ENCODE measurements around the gene FNDC3B.

The FNDC3B gene

DNA sequence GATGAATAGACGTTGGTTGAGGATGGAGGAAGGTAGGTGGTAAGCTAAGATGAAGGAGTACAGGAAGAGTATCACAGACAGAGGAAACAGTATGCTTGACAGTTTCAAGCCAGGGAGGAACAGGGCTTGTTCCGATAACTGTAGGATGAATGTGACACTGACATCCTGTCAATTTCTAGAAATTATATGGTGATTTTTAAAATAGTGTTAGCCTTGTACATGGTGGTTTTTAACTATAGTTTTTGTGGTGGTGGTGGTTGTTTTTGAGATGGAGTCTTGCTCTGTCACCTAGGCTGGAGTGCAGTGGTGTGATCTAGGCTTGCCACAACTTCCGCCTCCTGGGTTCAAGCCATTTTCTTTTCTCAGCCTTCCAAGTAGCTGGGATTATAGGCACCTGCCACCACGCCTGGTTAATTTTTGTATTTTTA, 92.8 kb downstream of the FNDC3B start:
- no peak overlapping the region for H3K4me3 ChIP-seq (ENCODE audit: low read depth, low read length)

DNA sequence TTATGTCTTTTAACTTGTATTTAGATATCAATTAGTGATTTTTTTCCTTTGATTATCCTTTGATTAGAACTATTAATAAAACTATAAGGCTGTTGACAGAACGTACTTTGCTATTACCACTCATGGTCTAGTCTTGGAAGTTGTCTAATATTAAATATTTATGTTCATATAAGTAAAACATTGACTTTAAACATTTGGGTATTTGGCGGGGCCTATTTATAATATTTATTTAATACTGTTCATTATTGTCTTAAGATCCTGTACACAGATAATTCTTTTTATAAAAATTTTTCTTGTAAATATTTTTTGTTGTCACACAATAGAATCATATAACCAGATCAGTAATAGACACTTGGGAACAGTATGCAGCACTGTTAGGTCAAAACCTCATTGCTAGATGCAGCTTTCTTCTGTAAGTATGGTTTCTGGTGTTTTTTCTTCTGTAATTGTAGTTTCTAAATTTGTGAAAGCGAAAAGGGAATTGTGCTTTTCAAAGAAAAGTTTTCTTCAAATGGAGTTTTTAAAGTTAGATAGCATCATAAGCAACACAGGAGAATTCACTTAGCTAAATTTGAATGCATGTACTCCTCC, 93.4 kb downstream of the FNDC3B start:
- H3K4me3 ChIP-seq (ENCODE audit: low read depth, low read length) = no peak overlapping the region

DNA sequence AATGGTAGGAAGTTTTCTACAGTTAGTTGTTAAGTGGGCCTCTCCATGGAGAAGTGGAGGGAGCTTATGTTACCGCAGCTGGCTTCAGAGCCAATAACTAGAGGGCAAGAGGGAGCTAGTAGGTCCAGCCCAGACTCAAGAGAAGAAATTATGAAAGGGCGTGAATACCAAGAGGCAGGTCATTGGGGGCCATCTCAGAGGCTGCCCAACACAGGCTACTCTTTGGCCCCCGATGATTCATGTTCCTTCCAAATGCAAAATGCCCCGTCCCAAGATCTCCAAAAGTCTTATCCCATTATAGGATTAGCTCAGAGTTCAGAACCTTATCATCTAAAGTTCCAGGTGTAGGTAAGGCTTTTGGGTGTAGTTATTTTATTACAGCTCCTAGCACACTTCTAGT, 94.5 kb downstream of the FNDC3B start:
- H3K4me3 ChIP-seq (ENCODE audit: low read depth, low read length) = no peak overlapping the region

DNA sequence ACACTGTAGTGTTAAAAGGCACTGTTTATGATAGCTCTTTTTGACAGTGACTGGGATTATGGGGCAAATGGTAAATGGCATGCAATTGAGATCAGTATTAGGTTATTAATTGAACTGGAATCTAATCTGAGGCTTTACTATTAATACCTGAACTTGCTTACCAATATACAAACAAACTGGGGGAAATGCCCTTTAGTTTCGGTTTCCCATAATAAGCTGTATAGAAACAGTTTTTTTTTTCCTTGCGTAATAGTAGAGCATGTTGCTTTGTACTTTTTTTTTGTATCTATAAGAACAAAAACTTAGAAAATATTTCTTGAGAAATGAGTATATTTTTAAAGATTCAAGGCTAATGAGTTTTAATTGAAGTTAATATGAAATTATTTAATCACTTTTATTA, 95.0 kb downstream of the FNDC3B start:
- H3K4me3 ChIP-seq (ENCODE audit: low read depth, low read length) = no peak overlapping the region

DNA sequence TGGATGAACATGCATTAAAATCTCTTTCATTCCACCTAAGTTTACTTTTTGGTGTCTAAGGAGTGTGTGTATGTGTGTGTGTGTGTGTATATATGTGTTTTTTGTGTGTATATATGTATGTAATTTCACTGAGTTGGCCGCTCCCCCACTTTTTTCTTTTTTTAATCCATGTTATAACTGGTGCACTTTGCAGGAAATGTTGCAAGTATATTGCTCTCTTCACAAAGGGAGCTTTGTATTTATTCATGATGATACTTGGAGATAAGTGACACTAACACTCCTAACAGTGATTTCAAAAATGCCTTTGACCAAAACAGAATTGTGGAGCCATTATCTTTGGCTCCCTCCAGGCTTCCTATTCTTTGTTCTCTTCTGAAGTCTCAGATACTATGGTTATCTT, 95.8 kb downstream of the FNDC3B start:
- no peak overlapping the region for H3K4me3 ChIP-seq (ENCODE audit: low read depth, low read length)

DNA sequence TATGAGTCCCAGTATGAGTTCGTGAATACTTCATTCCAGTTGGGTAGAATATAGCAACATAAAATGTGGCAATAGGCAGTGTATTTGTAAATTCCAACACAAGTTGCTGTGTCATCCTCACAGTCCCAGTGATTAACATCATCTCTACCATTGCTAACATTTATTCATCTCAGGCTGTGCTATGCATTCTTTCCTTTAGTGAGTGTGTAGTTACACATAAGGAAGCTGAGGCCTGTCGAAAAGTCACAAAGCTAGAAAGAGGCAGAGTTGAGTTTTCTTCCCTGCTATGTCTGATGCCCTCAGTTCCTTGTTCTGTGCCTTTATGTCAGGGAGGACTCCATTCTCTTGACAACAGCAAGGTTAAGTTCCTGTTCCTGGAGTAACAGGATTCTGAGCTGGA, 96.4 kb downstream of the FNDC3B start:
- H3K4me3 ChIP-seq (ENCODE audit: low read depth, low read length) = no peak overlapping the region

DNA sequence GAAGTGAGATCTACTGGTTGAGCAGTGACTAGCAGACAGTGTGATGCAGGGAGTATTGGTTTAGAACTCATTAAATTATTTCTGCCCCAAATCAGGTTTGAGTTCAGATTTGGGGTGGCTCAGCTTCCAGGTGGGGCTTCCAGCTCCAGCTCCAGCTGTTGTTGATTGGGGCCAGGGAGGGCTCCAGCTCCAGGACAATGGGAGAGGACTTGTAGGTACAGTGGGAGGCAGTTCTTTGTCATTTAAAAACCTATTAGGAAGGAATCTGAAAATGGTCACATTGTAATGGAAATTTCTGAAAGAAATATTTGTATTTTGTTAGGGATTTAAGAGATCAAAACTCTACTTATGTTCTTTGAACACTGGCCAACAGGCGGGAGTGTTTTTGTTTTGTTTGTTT, 97.0 kb downstream of the FNDC3B start:
- no peak overlapping the region for H3K4me3 ChIP-seq (ENCODE audit: low read depth, low read length)

DNA sequence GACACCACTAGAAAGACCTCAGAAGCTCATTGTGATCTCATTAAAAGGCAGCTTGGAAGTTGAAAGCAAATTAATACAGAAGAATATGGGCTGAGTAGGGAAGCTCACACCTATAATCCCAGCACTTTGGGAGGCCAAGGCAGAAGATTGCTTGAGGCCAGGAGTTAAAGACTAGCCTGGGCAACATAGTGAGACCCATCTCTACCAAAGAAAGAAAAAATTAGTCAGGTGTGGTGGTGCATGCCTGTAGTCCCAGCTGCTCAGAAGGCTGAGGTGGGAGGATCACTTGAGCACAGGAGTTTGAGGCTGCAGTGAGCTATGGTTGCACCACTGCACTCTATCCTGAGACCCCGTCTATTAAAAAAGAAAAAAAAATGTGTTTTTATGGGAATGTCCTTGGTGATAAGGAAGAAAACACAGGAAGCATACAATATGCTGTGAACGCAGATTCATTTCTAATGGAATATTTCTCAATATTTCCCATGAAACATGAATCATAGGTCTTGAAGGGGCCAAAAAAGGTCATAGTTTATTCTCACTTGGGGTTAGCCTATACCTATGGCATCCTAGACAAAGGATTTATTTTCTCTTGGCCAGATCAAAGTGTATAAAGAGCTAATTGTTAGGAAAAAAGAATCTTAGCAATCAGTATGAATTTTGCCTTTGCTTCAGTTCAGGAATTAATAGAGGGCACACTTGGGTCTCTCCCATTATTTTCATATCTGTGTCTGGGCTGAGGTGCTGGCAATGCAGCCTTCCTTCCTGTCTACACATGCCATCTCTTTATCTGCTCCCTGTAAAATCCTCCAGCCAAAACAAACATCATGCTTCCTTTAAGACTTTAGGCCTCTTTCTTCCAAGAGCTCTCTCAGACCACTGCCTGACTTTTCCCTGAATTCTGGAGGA, 98.2 kb downstream of the FNDC3B start:
- no peak overlapping the region for H3K4me3 ChIP-seq (ENCODE audit: low read depth, low read length)

DNA sequence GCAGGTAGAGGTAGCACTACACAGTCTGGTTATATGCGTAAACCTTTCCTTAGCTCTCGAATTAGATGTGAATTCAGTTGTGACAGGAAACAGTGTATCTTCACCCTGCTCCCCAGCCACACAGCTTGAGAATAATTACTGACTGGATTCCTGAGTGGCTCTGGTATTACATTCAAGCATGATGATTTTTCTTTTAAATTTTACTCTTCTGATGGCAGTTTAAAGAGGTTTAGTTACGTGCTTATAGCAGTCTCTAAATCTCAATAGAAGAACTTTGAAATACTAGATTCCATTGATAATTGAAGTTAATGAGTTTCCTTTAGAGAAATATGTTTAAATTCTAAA, 98.8 kb downstream of the FNDC3B start:
- H3K4me3 ChIP-seq (ENCODE audit: low read depth, low read length) = no peak overlapping the region

DNA sequence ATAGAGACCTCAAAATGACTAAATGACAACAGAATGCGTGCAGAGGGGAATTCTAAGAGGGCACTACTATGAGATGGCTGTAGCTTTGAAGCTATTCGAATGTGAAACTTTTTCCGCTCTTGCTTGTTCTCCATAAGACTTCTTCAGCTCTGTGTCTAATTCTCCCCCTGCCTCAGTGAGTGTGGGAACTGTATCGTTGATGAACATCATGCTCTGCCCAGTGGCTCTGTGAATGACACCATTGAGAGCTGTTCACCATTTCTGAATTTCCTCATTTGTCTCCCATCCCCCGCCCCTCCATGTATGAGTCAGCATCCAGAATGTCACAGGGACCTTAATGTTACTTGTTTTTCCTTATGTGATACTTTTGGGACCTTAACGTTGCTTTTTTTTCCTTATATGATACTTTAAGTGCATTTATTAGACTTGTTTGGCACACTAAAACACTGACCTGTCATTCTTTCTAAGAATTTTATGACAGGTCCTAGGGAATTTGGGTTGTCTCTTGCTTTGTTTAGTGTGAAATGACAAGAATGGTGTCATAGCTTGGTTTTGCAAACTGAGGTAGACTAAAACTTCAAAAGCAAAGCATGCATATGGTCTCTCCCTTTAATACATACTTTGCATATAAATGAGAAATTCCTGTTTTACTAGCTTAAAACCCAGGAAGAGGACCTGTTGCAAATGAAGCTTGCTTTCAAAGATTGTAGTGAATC, 99.6 kb downstream of the FNDC3B start:
- H3K4me3 ChIP-seq (ENCODE audit: low read depth, low read length) = no peak overlapping the region

DNA sequence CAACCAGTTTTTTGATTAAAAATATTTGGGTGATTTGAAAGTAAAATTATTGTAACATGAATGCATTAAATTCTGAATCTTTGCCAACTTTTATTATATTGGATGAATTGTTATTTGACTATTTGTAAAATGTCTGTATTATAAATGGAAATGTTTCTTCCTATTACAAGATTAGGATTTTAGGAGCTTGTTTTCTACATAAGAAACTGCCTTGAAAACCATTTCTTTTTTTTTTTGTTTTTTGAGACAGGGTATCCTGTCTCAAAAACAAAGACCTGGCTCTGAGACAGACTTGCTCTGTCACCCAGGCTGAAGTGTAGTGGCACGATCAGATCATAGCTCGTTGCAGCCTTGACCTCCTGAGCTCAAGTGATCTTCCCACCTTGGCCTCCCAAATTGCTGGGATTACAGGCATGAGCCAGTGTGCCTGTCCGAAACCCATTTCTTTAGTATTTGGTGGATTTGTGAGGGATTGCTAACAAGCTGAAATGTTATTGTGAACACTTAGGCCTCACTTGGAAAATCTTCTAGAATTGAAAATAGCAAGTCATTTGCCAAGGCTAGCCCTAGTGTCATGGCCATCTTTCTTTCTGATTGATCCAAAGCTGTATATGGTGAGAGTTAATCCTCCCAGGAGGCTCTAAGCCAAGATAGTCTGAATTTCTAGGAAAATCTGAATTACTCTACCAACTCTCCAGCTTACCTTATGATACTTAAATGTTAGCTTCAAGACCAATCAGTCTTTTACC, 100.3 kb downstream of the FNDC3B start:
- no peak overlapping the region for H3K4me3 ChIP-seq (ENCODE audit: low read depth, low read length)

DNA sequence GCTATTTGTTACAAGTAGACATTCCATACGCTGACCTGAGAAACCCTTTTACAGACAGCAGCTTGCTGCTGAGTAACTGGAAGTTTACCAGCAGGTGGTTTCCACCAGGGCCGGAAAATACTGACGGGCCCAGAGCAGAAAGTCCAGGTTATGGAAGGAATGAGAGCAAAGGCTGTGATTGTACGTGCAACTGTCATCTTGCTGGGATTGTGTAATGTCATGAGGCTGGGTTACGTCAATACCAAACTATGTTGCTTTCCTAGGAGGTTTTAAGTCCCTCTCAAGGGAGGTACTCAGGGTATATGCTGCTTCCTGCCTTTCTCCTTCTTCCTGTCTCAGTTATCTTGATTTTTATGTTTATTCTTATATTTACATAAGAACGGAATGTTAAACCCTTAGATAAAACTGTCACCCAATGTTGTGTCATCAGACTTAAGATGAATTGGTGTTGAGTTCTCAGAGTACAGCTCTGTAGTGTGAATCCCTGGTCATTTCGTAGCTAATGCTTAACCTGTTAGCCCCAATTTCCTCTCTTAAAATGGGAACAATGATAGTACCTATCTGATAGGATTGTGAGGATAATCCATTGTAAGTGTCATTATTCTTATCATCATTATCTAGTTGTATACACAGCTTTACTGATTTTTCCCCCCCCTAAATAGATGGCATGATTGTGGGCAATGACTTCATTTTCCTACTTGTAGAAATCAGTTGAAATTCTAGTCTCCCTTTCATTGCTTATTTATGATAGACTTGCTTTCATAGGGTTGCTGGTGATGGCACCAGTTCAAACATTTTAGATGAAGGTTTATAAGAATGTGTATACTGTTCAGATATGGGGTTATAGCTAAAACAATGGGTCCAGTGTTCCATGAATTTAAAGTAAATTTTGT, 101.4 kb downstream of the FNDC3B start:
- H3K4me3 ChIP-seq (ENCODE audit: low read depth, low read length) = no peak overlapping the region

DNA sequence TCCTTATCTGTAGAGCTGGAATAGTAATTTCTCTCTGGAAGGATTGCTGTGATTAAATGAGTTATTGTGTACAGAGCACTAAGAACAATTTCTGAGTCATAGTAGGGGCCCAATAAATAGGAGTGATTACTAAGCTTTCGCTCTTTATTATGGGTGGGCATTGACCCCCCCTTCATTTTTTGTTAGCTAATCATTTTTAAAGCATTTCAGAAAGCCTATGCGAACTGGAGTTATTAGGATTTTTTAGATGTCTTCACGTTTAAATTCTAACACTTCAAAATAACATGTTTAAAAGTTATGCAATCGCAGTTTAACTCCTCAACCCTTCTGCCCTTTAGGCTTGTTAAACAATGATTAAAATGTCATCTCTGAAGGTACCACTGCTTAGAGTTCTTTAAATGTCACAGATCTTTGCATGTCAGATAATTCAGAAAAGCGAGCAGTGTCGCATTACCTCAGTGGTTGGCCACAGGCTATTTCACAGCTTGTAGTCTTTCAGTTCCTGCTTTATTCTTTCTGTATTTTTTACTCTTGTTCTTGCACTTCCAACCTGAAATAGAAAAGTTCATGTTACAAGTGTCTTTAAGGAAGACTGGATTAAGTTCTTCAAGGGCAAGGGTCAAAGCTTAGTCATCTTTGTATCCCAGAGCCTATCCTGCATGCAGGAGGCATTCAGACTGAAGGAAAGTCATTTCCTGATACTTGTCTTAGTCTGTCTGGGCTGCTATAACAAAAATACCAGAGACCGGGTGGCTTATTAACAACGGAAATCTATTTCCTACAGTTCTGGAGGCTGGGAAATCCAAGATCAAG, 102.9 kb downstream of the FNDC3B start:
- H3K4me3 ChIP-seq (ENCODE audit: low read depth, low read length) = no peak overlapping the region

DNA sequence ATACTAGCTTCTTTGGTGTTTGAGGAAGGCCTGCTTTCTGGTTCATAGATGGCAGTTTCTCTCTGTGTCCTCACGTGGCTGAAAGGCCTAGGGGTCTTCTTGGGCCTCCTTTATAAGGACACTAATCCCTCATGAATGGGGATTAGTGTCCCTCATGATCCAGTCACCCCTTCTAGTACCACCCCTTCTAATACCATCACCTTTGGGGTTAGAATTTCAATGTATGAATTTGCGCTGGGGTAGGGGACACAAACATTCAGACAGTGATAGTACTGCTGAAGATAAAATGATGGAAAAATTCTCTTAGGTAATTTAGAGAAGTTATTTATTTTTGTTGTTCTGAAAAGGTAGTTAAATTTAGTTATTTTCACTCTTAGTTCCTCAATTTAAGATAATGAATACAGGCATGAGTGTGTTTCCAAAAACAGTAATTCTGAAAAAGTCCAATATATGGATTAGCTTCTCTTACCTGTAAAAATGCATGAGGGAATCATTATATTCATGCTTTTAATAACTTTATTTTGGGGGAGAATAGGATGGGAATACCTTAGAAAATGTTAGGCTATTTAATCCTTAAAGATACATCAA, 103.6 kb downstream of the FNDC3B start:
- H3K4me3 ChIP-seq (ENCODE audit: low read depth, low read length) = no peak overlapping the region

DNA sequence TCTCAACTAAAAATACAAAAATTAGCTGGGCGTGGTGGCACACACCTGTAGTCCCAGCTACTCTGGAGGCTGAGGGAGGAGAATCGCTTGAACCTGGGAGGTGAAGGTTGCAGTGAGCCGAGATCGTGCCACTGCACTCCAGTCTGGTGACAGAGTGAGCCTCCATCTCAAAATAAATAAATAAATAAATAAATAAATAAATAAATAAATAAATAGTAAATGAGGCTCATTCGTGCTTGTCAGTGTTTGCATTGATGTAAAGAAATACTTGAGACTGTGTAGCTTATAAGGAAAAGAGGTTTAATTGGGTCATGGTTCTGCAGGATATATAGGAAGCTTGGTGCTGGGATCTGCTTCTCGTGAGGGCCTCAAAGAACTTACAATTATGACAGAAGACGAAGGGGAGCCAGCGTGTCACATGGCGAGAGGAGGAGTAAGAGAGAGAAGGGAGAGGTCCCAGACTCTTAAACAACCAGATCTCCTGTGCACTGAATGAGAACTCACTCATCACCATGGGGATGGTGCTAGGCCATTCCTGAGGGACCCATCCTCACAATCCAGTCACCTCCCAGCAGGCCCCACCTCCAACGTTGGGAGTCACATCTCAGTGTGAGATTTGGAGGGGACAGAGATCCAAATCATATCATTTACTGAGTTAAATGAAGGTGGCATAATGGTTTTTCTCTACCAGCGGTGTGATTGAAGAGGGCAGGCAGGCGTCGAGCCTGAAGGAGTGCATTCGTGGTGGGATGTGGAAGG, 104.5 kb downstream of the FNDC3B start:
- H3K4me3 ChIP-seq (ENCODE audit: low read depth, low read length) = no peak overlapping the region

DNA sequence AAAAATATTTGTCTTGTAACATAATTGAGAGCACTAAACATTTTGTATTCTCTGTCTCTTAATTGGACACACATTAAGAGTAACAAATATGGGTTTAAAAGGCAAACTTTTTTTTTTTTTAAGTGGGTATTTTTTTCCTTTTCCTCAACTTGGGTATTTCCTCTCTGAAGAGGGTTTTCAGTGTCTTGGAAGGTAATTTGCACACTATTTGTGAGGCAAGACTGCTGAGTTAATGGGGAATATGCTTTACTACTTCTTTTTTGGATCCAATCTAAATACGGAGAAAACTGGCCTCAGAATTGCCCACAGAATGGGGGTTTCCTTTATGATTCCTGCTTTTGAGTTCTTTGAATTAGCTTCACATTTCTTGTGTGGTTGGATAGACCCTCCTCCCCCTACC, 105.2 kb downstream of the FNDC3B start:
- no peak overlapping the region for H3K4me3 ChIP-seq (ENCODE audit: low read depth, low read length)

DNA sequence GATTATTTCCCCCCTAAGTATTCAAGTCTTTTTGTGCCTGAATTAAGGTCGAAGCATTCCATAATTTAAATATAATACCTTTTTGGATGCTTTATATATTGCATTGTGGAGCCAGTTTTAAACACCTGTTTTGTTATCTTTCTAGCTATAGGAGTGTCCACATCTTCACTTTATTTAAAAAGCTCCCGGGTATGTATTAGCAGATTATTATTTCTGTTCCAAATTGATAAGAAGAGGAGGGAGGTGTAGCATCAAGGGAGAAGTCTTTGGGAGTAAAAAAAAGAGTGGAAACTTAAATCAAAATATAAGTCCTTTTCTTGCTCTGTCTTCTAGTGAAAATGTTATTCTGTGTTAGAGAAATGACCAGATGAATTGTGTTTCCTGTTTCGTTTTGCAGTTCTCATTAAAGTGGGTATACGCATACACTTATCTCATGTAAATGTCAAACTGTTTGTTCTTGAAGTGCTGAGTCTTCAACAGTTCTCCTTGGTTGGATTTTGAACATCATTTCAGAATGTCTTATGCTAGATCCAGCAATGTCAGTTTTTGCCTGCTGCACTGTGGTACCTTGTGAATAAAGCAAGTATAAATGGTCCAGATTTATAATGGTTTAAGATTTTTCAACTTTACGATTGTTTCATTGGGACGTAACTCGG, 105.8 kb downstream of the FNDC3B start:
- H3K4me3 ChIP-seq (ENCODE audit: low read depth, low read length) = no peak overlapping the region

DNA sequence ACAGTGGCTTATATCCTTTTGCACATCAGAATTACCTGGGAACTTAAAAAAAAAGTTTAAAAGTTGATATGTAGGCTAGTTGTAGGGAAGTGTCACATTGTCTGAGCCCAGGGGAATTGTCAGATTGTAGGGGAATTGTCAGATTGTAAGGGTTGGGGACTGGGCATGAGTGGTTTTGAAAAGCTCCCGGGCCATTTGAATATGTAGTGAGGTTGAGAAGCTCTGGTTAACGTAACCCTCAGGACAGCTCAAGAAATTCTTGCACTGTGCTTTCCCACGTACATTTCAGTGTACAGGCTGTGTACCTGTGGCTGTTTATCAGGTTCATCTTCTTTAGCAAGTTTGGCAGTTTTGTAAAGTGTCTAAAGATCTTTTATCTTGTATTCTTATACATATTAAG, 107.0 kb downstream of the FNDC3B start:
- H3K4me3 ChIP-seq (ENCODE audit: low read depth, low read length) = no peak overlapping the region

All from iPS-11a (cell line).